K562 (cell line): ENCODE data around the gene TRIO. TPM values are rescaled to one million over a fixed set of nuclear protein-coding genes. Genes with fewer than 3 reads are reported as not detected.

ENCODE experiments used
- BRCA1 ChIP-seq, 2 experiments: fragments of 450-650 bp in 1 of 2; sonication (generic) in 1 of 2; formaldehyde crosslinking in 1 of 2; IDR thresholded peaks; 2 replicates each; pipeline versions ENCODE4 v1.5.0 to v1.6.1; 2017 to 2020; ENCODE audit warnings: mild to moderate bottlenecking in 1 of 2, missing genetic modification reagents in 1 of 2
- EP400 ChIP-seq: fragments of 450-650 bp; IDR thresholded peaks from 2 replicates; pipeline ENCODE4 v1.6.1; 2017; ENCODE audit warnings: antibody characterized with exemption, mild to moderate bottlenecking, moderate library complexity
- GABPB2 ChIP-seq: fragments of 250-450 bp; sonication (Bioruptor Pico); conservative IDR thresholded peaks from 2 replicates; pipeline ENCODE4 v1.5.1; 2021; ENCODE audit warnings: mild to moderate bottlenecking
- KLF6 ChIP-seq: fragments of 250-450 bp; sonication (Bioruptor Pico); IDR thresholded peaks from 2 replicates; pipeline ENCODE4 v1.4.0; 2020; ENCODE audit warnings: mild to moderate bottlenecking, moderate library complexity, borderline replicate concordance
- POLR2H ChIP-seq: IDR thresholded peaks from 2 replicates; pipeline ENCODE4 v1.6.1; 2016; ENCODE audit warnings: missing genetic modification characterization, low read depth, mild to moderate bottlenecking, control low read depth, missing compliant biosample characterization, moderate library complexity
- ZKSCAN3 ChIP-seq: fragments of 250-450 bp; sonication (Bioruptor Pico); IDR thresholded peaks from 2 replicates; pipeline ENCODE4 v1.4.0; 2020
- ZNF444 ChIP-seq: fragments of 250-450 bp; sonication (Bioruptor Pico); IDR thresholded peaks from 2 replicates; pipeline ENCODE4 v1.4.0; 2020; ENCODE audit warnings: mild to moderate bottlenecking, moderate library complexity
- polyA plus RNA-seq, 8 experiments: library from polyadenylated mRNA; depleted of rRNA in 4 of 8; stranded (reverse) in 5 of 8; unstranded in 3 of 8; fragments of >200 nt; fragmentation: Nextera tagmentation in 2 of 8; fragmentation: Illumina TruSeq in 1 of 8; extraction: Ambion mirVana in 2 of 8; extraction: Trizol in 1 of 8; gene quantifications; 2 replicates each; pipeline versions ENCODE4 v1.2.1 to v1.2.3, GENCODE V29; 2011 to 2014; ENCODE audit warnings: inconsistent platforms in 1 of 8, missing spikeins in 1 of 8
- total RNA-seq, 7 experiments: library from RNA; depleted of rRNA in 6 of 7; stranded (reverse); fragments of >200 nt in 6 of 7; fragmentation: Illumina TruSeq in 2 of 7; extraction: Trizol in 2 of 7; gene quantifications; 2 replicates each; pipeline versions ENCODE4 v1.2.1 to v1.2.3, GENCODE V29; 2011 to 2021; ENCODE audit warnings: low replicate concordance in 1 of 7
- TF ChIP-seq, protein P1 (sequence below): fragments of 450-650 bp; IDR thresholded peaks from 2 replicates; pipeline ENCODE4 v1.6.1; 2018; ENCODE audit warnings: mild to moderate bottlenecking, low read depth; ENCODE audit not compliant: partially characterized antibody
- TF ChIP-seq, protein P2 (sequence below): fragments of 250-450 bp; sonication (Bioruptor Pico); IDR thresholded peaks from 2 replicates; pipeline ENCODE4 v1.4.0; 2020

Gene TRIO
- total and polyA plus RNA-seq, 9 of the 15 experiments (the other 6 are each of a cell fraction or from before 2014, with no cell fraction given): 0.24 to 5.0 (median 1.1) TPM

DNA sequence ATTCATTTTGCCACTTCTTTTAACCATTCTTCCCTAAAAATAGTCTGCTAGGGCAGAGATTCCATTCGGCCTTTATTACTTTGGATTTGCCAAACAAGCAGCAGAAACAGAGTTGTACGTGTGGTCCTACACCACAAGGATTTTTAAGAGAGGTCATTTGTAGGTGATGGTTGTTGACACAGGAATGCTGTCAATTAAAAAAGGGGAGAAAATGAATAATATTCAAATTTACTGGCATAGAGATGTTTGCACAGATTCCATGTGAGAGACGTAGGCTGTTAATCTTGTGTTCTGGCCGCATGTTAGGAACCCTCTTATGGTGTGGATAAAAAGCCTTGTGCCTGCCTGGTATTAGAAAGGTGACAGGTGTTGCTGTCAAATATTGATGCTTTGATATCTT is 34.9 kb downstream of the TRIO start (continued):
- TF ChIP-seq ZNF444 (no peak), ZKSCAN3 (CRISPR knock-in tag) (no peak), GABPB2 (CRISPR knock-in tag) (no peak), EP400 (no peak), KLF6 (CRISPR knock-in tag) (no peak), POLR2H (no peak), BRCA1 (IDR thresholded peaks at IDR 0.05) (no peak), BRCA1 (CRISPR knock-in tag; IDR thresholded peaks at IDR 0.05) (no peak)
- TF ChIP-seq, protein P1, sequence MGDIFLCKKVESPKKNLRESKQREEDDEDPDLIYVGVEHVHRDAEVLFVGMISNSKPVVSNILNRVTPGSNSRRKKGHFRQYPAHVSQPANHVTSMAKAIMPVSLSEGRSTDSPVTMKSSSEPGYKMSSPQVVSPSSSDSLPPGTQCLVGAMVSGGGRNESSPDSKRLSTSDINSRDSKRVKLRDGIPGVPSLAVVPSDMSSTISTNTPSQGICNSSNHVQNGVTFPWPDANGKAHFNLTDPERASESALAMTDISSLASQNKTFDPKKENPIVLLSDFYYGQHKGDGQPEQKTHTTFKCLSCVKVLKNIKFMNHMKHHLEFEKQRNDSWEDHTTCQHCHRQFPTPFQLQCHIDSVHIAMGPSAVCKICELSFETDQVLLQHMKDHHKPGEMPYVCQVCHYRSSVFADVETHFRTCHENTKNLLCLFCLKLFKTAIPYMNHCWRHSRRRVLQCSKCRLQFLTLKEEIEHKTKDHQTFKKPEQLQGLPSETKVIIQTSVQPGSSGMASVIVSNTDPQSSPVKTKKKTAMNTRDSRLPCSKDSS: no peak
- TF ChIP-seq, protein P2, sequence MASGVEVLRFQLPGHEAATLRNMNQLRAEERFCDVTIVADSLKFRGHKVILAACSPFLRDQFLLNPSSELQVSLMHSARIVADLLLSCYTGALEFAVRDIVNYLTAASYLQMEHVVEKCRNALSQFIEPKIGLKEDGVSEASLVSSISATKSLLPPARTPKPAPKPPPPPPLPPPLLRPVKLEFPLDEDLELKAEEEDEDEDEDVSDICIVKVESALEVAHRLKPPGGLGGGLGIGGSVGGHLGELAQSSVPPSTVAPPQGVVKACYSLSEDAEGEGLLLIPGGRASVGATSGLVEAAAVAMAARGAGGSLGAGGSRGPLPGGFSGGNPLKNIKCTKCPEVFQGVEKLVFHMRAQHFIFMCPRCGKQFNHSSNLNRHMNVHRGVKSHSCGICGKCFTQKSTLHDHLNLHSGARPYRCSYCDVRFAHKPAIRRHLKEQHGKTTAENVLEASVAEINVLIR: no peak
